Natural killer cell (primary cell): ENCODE measurements around the gene GRID1. TPM values are rescaled to one million over a fixed set of nuclear protein-coding genes. Genes with fewer than 3 reads are reported as not detected.

ENCODE experiments used
- ATAC-seq, 3 donors: fragments of 150-1000 bp in 2 of 3; fragments of 200-7000 bp in 1 of 3; cut with Tn5 transposase; 1 replicate in 1 of 3; 2 replicates in 2 of 3; pipeline ENCODE4 v1.10.0; 2021; ENCODE audit warnings: mild to moderate bottlenecking in 2 of 3, moderate library complexity in 2 of 3
- DNase-seq, 2 donors: peaks; one replicate each; pipeline versions ENCODE4 v3.0.0 to v3.0.0-alpha.2; 2013 to 2021; ENCODE audit warnings: mixed read lengths in 1 of 2
- H3K27ac ChIP-seq: one replicate; pipeline ENCODE4 v1.5.1; 2013; ENCODE audit warnings: mild to moderate bottlenecking, low read length
- H3K27me3 ChIP-seq: one replicate; pipeline ENCODE4 v1.6.1; 2013; ENCODE audit warnings: low read length; ENCODE audit not compliant: control insufficient read depth, insufficient read depth
- H3K36me3 ChIP-seq: one replicate; pipeline ENCODE4 v1.6.1; 2013; ENCODE audit warnings: low read length; ENCODE audit not compliant: control insufficient read depth, insufficient read depth
- H3K4me1 ChIP-seq: one replicate; pipeline ENCODE4 v1.6.1; 2013; ENCODE audit warnings: low read length; ENCODE audit not compliant: control insufficient read depth, insufficient read depth
- H3K4me3 ChIP-seq: one replicate; pipeline ENCODE4 v1.5.1; 2013; ENCODE audit warnings: low read length
- H3K9me3 ChIP-seq: one replicate; pipeline ENCODE4 v1.6.1; 2013; ENCODE audit warnings: low read length; ENCODE audit not compliant: control insufficient read depth, insufficient read depth
- H3K27ac Mint-ChIP-seq, 2 donors: one replicate each; pipeline ENCODE4 v1.8.0; 2022; ENCODE audit warnings: mild to moderate bottlenecking in 2 of 2, mixed read lengths in 2 of 2, moderate library complexity in 1 of 2
- H3K27me3 Mint-ChIP-seq, 2 donors: one replicate each; pipeline ENCODE4 v1.8.0; 2022; ENCODE audit warnings: low read depth in 2 of 2, mixed read lengths in 2 of 2
- H3K36me3 Mint-ChIP-seq: one replicate; pipeline ENCODE4 v1.8.0; 2022; ENCODE audit warnings: mixed read lengths
- H3K4me1 Mint-ChIP-seq, 2 donors: one replicate each; pipeline ENCODE4 v1.8.0; 2022; ENCODE audit warnings: mixed read lengths in 2 of 2
- H3K4me3 Mint-ChIP-seq: one replicate; pipeline ENCODE4 v1.8.0; 2022; ENCODE audit warnings: mild to moderate bottlenecking, moderate library complexity, mixed read lengths
- H3K9me3 Mint-ChIP-seq, 2 donors: one replicate each; pipeline ENCODE4 v1.8.0; 2022; ENCODE audit warnings: mixed read lengths in 2 of 2
- WGBS: methylation state at CpG from one replicate; pipeline ENCODE4 v1.1.7; 2013; ENCODE audit warnings: missing lambda C conversion rate; ENCODE audit not compliant: insufficient coverage; 5-methylcytosine and 5-hydroxymethylcytosine counted together
- intact Hi-C: fragments of 100-400 bp; cut with micrococcal nuclease; formaldehyde crosslinking; loops from one replicate; pipeline ENCODE4 v1.14.2; 2022
- total RNA-seq, 4 donors: library from RNA; stranded (reverse); fragments of 120-200 nt in 1 of 4; gene quantifications; one replicate each; pipeline versions ENCODE4 v1.2.3 to v1.2.4, GENCODE V29; 2013 to 2022
- TF ChIP-seq, protein P1 (sequence below): fragments of 200-600 bp; IDR thresholded peaks from one replicate; pipeline ENCODE4 v1.8.0; 2022; ENCODE audit warnings: antibody characterized with exemption

GRID1 gene
- total RNA-seq, 3 donors from 2014 or later (not counting 1 experiment from before 2014, with no cell fraction given) = not detected

DNA sequence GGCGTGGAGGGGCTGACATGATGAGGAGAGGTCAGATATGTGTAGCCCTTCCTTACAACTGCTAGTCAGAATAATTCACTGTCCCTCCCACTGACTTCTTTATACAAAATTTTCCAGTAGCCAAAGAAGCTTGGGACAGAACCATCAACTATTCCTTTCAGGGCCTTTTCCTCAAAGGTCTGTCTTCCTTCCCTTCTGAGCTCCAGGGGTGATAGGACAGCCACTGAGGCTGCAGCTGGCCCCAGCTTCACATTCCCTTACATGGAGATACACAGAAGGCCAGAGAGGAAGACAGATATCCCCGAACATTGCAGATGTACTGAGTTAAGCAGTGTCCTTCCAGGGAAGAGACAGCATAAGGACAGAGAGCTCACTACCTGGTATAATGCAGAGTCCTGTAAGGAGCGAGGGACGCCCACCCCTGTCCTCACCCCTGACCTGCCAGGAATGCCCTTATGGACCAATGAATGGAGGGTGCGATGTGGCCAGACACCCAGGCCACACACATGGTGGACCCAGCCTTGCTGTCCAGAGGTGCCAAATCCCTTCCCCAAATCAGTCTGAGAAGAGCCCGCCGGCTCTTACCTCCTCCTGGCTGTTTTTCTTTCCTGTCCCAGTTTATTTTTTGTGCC, 754.7 kb downstream of the GRID1 start:
- Mint-ChIP-seq H3K36me3 (no peaks in the 10 kb centered on the region), H3K9me3 (no peaks in the 10 kb centered on the region), H3K27ac (peak overlapping the region in 1 of 2 donors; percentile 69), H3K4me1 (peaks cover 11 to 26% of the 10 kb centered on the region in 2 donors), H3K27me3 (peaks cover 0 to 7% of the 10 kb centered on the region in 2 donors), H3K4me3 (no peak overlapping the region)
- ATAC-seq (peak in 1 of 3 donors; percentile 14), DNase-seq (no peak)
- Histone ChIP-seq H3K9me3 (no peaks in the 10 kb centered on the region), H3K4me3 (no peak overlapping the region), H3K27ac (no peak overlapping the region), H3K27me3 (no peaks in the 10 kb centered on the region), H3K4me1 (peaks cover 32% of the 10 kb centered on the region), H3K36me3 (no peaks in the 10 kb centered on the region)
- WGBS = 58% methylated on average over 7 of the region's 7 CpGs
- TF ChIP-seq, protein P1, sequence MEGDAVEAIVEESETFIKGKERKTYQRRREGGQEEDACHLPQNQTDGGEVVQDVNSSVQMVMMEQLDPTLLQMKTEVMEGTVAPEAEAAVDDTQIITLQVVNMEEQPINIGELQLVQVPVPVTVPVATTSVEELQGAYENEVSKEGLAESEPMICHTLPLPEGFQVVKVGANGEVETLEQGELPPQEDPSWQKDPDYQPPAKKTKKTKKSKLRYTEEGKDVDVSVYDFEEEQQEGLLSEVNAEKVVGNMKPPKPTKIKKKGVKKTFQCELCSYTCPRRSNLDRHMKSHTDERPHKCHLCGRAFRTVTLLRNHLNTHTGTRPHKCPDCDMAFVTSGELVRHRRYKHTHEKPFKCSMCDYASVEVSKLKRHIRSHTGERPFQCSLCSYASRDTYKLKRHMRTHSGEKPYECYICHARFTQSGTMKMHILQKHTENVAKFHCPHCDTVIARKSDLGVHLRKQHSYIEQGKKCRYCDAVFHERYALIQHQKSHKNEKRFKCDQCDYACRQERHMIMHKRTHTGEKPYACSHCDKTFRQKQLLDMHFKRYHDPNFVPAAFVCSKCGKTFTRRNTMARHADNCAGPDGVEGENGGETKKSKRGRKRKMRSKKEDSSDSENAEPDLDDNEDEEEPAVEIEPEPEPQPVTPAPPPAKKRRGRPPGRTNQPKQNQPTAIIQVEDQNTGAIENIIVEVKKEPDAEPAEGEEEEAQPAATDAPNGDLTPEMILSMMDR = no peak
- intact Hi-C loops = no loop called here

DNA sequence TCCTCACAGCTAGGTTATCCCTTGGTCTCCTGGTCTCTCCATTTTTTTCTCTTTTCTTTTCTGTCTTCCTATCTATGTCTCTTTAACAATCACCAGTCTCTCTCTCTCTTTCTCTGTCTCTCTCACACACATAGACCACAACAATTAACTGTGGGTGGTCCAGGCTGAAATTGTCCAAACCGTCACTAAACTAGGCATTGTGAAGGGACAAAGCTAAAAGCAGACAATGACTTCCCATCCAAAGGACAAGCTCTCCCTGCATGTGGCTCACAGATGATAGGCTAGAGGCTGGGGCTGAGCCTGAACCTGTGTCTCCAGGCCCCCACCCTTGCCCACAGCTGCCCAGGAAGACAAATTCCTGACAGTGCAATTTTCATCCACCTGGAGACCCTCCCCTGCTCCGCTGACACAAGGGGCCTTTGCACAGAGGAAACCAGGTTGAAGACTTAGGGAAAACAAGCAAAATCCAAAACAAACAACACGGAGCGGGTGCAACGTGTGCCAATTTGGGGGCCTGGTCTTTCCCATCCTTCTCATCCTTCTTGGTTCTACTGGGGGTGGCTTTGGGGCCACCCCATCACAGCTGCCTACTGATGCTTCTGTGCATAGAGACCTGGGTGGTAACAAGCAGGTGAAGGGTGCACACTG, 755.4 kb downstream of the GRID1 start:
- Histone ChIP-seq H3K36me3 (no peaks in the 10 kb centered on the region), H3K27me3 (no peaks in the 10 kb centered on the region), H3K4me3 (no peak overlapping the region), H3K27ac (no peak overlapping the region), H3K9me3 (no peaks in the 10 kb centered on the region), H3K4me1 (peaks cover 32% of the 10 kb centered on the region)
- Mint-ChIP-seq H3K27me3 (peaks cover 0 to 7% of the 10 kb centered on the region in 2 donors), H3K4me1 (peaks cover 11 to 26% of the 10 kb centered on the region in 2 donors), H3K27ac (no peak overlapping the region), H3K36me3 (no peaks in the 10 kb centered on the region), H3K4me3 (no peak overlapping the region), H3K9me3 (no peaks in the 10 kb centered on the region)
- TF ChIP-seq, protein P1 = no peak
- DNase-seq (no peak), ATAC-seq (no peak)
- intact Hi-C loops = no loop called here
- WGBS = 89% methylated on average over 5 of the region's 5 CpGs

DNA sequence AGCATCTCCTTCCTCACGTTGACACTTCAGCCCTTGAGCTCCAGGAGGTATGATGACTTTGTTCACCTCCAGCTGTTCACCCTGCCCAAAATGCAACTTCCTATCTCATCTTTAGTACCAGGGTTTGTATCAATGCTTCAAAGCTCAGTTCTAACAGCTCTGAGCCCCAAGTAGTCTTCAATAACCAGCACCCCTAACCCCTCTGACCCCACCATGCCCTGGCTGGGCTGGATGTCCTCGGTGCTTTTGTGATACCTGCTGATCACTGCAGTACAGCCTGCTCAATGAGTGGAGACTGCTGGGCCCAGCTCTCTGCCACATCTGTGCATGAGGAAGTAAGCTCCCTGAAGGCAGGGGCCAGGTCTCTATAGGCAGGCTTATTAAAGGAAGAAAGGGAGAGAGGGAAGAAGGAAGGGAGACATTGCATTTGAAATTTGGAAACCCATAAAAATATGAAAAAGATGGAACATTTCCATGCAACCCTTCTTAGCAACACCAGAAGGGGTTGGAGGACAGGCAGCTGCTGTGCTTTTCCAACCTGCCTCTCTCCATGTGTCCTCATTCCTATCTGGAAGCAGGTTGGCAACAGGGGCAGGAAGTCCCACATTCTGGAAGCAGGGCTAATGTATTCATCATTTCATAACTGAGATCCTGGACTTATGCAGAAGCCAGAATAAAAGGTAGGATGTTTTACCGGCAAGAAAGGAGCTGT, 756.1 kb downstream of the GRID1 start:
- DNase-seq = no peak
- Mint-ChIP-seq H3K4me1 (peaks cover 11 to 26% of the 10 kb centered on the region in 2 donors), H3K9me3 (no peaks in the 10 kb centered on the region)

More for the DNA sequence above, 756.1 kb downstream of the GRID1 start:
- peaks cover 0 to 7% of the 10 kb centered on the region in 2 donors for H3K27me3 Mint-ChIP-seq
- H3K4me3 Mint-ChIP-seq = no peak overlapping the region
- no peaks in the 10 kb centered on the region for H3K27me3 ChIP-seq
- no peak overlapping the region for H3K27ac ChIP-seq
- H3K9me3 ChIP-seq = no peaks in the 10 kb centered on the region
- H3K36me3 ChIP-seq = no peaks in the 10 kb centered on the region
- TF ChIP-seq, protein P1 = no peak
- H3K4me1 ChIP-seq = peaks cover 32% of the 10 kb centered on the region
- intact Hi-C loops = no loop called here
- WGBS = 94% methylated on average over 3 of the region's 3 CpGs
- H3K4me3 ChIP-seq = no peak overlapping the region
- H3K36me3 Mint-ChIP-seq = no peaks in the 10 kb centered on the region
- no peak for ATAC-seq
- H3K27ac Mint-ChIP-seq = no peak overlapping the region
